HG03457 (cell line): ENCODE measurements around the gene GSX2.

ENCODE experiments used
- ATAC-seq: cut with Tn5 transposase; IDR thresholded peaks from one replicate; pipeline ENCODE4 v1.9.1; 2021; ENCODE audit warnings: moderate number of reproducible peaks; ENCODE audit not compliant: unreplicated experiment

GSX2 gene

GRCh38 chr4:54076673-54077072 lies 23.3 kb upstream of the GSX2 start:
- ATAC-seq: no peak

- no peak for ATAC-seq
Observed at GRCh38 chr4:54077812-54078211, 22.2 kb upstream of the GSX2 start.

- ATAC-seq: no peak
Observed at GRCh38 chr4:54082168-54082567, 17.8 kb upstream of the GSX2 start.

- ATAC-seq: no peak
Observed at GRCh38 chr4:54085284-54085683, 14.7 kb upstream of the GSX2 start.

GRCh38 chr4:54089875-54090274 lies 10.1 kb upstream of the GSX2 start:
- no peak for ATAC-seq

- no peak for ATAC-seq
Observed at GRCh38 chr4:54090404-54090803, 9.6 kb upstream of the GSX2 start.

GRCh38 chr4:54090804-54091623 lies 8.9 kb upstream of the GSX2 start:
- ATAC-seq: no peak

GRCh38 chr4:54091637-54092404 lies 8.1 kb upstream of the GSX2 start:
- ATAC-seq: peak; percentile 58

- ATAC-seq: no peak
Observed at GRCh38 chr4:54092405-54093323, 7.3 kb upstream of the GSX2 start.

- no peak for ATAC-seq
Observed at GRCh38 chr4:54093324-54094240, 6.4 kb upstream of the GSX2 start.

- no peak for ATAC-seq
Observed at GRCh38 chr4:54094451-54094850, 5.5 kb upstream of the GSX2 start.

GRCh38 chr4:54095110-54095825 lies 4.7 kb upstream of the GSX2 start:
- ATAC-seq: no peak

GRCh38 chr4:54096295-54096962 lies 3.5 kb upstream of the GSX2 start:
- ATAC-seq: no peak

GRCh38 chr4:54097152-54097551 lies 2.8 kb upstream of the GSX2 start:
- ATAC-seq: no peak

- no peak for ATAC-seq
Observed at GRCh38 chr4:54098375-54098774, 1.6 kb upstream of the GSX2 start.

GRCh38 chr4:54099287-54099747 lies 646 bp upstream of the GSX2 start:
- ATAC-seq: no peak

- no peak for ATAC-seq
Observed at GRCh38 chr4:54100595-54101189, 729 bp downstream of the GSX2 start.
